ENCODE measurements around the gene ZFP36L2. TPM values are rescaled to one million over a fixed set of nuclear protein-coding genes. Genes with fewer than 3 reads are reported as not detected.
A peak's percentile ranks its signal among the peaks of the same experiment; 100 is the strongest.

The ZFP36L2 gene
- total and polyA plus RNA-seq, 10 of the 15 experiments (the other 5 are each of a cell fraction or from before 2014, with no cell fraction given) = 4.3 to 64.9 (median 19.5) TPM

- TF ChIP-seq PAX5 (IDR thresholded peaks at IDR 0.05; ENCODE audit: borderline replicate concordance, low read depth, low read length) (no peak), ZBED1 (IDR thresholded peaks at IDR 0.05; ENCODE audit: borderline replicate concordance) (no peak), TCF12 (IDR thresholded peaks at IDR 0.05; ENCODE audit: low read depth, low read length) (no peak), SIX5 (IDR thresholded peaks at IDR 0.05; ENCODE audit: low read depth, low read length, severe bottlenecking) (no peak), NR2C1 (IDR thresholded peaks at IDR 0.05) (no peak), LARP7 (IDR thresholded peaks at IDR 0.05) (no peak), CBX5 (IDR thresholded peaks at IDR 0.05; ENCODE audit: low read depth) (no peak), RAD21 (IDR thresholded peaks at IDR 0.05; ENCODE audit: insufficient read depth, low read depth, low read length) (no peak), SREBF1 (IDR thresholded peaks at IDR 0.05; ENCODE audit: low read length) (no peak), NFIC (IDR thresholded peaks at IDR 0.05; ENCODE audit: low read depth, low read length) (no peak), TCF7 (IDR thresholded peaks at IDR 0.05; ENCODE audit: borderline replicate concordance) (no peak), STAT3 (IDR thresholded peaks at IDR 0.05; ENCODE audit: low read depth, low read length) (no peak), FOXM1 (IDR thresholded peaks at IDR 0.05; ENCODE audit: low read depth, low read length) (no peak), CHD1 (IDR thresholded peaks at IDR 0.05; ENCODE audit: low read depth, low read length) (no peak), ATF7 (IDR thresholded peaks at IDR 0.05; ENCODE audit: low read depth) (no peak), TCF3 (IDR thresholded peaks at IDR 0.05; ENCODE audit: borderline replicate concordance, insufficient read depth, low read depth, low read length) (no peak), HCFC1 (IDR thresholded peaks at IDR 0.05; ENCODE audit: low read length) (no peak)
- TF ChIP-seq, protein P1, sequence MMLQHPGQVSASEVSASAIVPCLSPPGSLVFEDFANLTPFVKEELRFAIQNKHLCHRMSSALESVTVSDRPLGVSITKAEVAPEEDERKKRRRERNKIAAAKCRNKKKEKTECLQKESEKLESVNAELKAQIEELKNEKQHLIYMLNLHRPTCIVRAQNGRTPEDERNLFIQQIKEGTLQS (IDR thresholded peaks at IDR 0.05; ENCODE audit: borderline replicate concordance, extremely low read depth, low read depth, low read length) = no peak
- TF ChIP-seq, protein P2, sequence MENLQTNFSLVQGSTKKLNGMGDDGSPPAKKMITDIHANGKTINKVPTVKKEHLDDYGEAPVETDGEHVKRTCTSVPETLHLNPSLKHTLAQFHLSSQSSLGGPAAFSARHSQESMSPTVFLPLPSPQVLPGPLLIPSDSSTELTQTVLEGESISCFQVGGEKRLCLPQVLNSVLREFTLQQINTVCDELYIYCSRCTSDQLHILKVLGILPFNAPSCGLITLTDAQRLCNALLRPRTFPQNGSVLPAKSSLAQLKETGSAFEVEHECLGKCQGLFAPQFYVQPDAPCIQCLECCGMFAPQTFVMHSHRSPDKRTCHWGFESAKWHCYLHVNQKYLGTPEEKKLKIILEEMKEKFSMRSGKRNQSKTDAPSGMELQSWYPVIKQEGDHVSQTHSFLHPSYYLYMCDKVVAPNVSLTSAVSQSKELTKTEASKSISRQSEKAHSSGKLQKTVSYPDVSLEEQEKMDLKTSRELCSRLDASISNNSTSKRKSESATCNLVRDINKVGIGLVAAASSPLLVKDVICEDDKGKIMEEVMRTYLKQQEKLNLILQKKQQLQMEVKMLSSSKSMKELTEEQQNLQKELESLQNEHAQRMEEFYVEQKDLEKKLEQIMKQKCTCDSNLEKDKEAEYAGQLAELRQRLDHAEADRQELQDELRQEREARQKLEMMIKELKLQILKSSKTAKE (IDR thresholded peaks at IDR 0.05; ENCODE audit: low read depth, poor library complexity, severe bottlenecking) = peak; percentile 58
- TF ChIP-seq, protein P3, sequence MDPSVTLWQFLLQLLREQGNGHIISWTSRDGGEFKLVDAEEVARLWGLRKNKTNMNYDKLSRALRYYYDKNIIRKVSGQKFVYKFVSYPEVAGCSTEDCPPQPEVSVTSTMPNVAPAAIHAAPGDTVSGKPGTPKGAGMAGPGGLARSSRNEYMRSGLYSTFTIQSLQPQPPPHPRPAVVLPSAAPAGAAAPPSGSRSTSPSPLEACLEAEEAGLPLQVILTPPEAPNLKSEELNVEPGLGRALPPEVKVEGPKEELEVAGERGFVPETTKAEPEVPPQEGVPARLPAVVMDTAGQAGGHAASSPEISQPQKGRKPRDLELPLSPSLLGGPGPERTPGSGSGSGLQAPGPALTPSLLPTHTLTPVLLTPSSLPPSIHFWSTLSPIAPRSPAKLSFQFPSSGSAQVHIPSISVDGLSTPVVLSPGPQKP (IDR thresholded peaks at IDR 0.05; ENCODE audit: low read depth, low read length) = no peak
- TF ChIP-seq, protein P4, sequence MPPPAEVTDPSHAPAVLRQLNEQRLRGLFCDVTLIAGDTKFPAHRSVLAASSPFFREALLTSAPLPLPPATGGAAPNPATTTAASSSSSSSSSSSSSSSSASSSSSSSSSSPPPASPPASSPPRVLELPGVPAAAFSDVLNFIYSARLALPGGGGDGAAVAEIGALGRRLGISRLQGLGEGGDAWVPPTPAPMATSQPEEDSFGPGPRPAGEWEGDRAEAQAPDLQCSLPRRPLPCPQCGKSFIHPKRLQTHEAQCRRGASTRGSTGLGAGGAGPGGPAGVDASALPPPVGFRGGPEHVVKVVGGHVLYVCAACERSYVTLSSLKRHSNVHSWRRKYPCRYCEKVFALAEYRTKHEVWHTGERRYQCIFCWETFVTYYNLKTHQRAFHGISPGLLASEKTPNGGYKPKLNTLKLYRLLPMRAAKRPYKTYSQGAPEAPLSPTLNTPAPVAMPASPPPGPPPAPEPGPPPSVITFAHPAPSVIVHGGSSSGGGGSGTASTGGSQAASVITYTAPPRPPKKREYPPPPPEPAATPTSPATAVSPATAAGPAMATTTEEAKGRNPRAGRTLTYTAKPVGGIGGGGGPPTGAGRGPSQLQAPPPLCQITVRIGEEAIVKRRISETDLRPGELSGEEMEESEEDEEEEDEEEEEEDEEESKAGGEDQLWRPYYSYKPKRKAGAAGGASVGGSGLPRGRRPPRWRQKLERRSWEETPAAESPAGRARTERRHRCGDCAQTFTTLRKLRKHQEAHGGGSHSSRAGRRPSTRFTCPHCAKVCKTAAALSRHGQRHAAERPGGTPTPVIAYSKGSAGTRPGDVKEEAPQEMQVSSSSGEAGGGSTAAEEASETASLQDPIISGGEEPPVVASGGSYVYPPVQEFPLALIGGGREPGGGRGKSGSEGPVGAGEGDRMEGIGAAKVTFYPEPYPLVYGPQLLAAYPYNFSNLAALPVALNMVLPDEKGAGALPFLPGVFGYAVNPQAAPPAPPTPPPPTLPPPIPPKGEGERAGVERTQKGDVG (CRISPR knock-in tag; IDR thresholded peaks at IDR 0.05) = no peak
Measured at GRCh38 chr2:43228756-43229659, 2.6 kb upstream of the ZFP36L2 start (continued).
